Measurements from ENCODE around the gene TNIK.
A peak's percentile ranks its signal among the peaks of the same experiment; 100 is the strongest.

TNIK gene

DNA sequence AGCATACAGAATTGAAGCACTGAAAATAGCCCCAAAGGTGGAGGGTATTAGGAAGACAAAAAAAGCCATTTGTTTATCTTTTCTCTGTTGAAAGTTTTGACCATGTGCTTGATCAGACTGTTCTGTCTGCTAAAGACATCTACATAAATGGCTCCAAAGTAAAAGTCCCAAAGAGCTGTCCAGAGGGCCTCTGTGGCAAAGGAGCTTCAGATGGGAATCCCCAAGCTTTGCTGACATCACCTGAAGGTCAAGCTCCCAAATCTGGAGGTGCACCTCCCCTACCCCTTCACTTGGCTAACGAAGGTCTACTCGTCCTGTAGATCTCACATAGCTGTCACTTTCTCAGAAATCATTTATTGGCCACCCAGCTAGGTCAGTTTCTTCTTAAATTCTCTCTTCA is 239.1 kb downstream of the TNIK start:
- DNase-seq, result no peak

DNA sequence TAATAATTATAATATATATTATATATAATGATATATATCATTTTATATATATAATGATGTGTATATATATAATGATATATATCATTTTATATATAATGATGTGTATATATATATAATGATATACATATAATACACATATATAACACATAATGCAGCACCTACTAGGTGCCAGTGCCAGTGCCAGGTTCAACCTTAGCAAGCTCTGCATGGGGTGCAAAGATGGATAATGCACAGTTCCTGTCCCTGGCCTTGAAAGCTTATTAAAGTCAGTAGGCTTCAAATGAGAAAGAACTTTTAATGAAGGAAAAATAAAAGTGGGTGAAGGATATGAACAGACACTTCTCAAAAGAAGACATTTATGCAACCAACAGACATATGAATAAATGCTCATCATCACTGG is 240.9 kb downstream of the TNIK start:
- DNase-seq, result no peak

DNA sequence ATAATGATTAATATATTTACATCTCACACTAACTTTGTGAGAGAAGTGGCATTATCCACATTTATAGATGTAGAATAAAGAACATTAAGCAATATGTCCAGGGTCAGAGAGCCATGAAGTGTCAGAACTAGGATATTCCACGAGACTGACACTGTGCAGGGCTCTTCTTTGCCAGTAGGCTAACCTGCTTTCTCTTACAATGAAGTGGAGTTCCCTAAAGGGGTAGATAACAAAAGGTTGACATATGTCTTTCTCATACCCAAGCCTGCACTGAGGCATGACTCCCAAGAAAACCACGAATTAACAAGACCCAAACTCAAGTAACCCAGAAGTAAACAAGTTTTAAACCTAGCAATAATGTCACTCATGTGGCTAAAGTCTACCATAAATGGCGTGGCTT is 242.1 kb downstream of the TNIK start:
- no peak for DNase-seq

DNA sequence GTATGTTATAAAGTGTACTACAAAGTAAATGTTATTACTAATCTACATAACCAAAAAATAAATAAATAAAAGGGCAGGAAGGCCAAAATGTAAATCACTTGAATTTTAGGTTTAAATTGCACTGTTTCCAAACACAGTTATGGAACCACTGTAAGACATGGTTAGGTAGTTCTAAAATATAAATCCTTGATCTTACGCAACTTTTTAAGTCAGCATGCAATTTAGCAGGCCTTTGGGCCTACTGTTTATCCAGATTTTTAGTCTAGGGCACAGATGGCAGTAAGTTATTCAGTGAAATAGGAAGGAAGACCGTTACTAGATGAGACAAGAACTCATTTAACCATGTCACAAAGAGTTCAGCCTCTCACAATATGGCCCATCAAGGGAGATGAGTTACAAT is 246.3 kb downstream of the TNIK start:
- DNase-seq, result no peak

DNA sequence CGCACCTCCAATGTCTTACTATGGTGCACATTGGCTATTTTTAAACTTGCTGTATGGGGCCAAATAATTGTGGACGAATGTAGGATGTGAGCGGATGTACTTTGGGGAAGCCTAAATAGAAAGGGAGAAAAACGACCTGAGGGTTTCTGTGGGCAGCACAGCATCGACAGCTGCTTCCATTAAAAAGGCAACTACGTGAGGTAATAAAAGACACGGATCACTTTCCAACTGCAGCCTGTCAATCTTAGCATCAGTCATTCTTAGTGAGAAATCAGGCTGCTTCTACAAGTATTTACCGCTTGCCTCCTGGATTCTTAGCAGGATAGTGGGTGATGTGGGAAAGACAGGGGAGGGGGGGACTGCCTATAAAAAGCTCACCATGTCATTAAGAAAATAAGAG is 247.0 kb downstream of the TNIK start:
- DNase-seq, result no peak

DNA sequence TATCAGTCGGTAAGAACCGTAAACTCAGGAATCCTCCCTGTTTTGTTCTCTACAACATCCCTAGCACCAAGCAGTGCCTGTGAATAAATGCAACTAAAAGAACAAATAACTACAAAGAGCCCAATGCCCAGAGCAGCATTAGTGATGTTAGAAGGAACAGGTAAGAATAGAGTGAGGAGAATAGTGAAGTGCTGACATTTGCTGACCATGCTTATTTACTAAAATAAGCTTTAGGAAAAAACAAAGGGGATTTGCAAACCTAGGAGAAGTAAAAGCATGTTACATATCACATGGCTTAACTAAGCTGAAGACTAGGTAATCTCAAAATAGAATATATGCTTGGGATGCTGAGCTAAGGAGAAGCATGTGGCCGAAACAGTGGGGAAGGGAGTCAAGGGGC is 247.6 kb downstream of the TNIK start:
- DNase-seq, result no peak

DNA sequence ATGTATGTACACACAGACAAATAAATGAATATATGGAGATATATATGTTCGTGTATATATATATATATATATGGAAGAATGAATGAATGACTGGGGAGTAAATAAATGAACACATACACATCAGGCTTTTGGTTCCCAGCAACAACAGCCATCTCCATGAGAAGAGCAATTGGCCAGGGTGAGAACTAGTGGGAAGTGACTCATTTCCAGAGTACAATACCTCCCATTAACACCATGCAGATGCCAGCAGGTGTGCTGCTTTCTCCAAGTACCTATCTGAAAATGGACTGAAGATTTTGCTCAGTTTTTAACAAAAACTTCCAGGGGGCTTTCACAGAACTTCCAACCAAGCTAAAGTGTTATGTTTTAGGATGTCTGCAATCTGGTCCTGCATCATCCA is 253.9 kb downstream of the TNIK start:
- no peak for DNase-seq

DNA sequence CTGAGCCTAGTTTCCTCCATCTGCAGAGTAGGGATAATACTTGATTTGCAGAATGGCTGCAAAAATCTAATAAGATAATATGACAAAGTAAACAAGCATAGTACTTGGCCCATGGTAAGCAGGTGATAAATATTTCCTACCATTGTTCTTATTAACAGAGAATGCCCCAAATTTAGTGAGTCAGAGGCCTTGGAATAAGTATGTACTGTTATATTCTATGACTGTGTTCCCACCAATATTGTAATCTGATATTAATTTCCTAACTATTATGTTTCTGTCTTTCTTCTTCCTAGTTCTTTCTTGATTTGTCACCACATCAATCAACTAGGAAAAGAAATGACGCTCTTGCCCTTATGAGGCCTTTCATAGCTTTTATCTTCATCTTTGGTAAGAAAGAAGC is 255.3 kb downstream of the TNIK start:
- no peak for DNase-seq

DNA sequence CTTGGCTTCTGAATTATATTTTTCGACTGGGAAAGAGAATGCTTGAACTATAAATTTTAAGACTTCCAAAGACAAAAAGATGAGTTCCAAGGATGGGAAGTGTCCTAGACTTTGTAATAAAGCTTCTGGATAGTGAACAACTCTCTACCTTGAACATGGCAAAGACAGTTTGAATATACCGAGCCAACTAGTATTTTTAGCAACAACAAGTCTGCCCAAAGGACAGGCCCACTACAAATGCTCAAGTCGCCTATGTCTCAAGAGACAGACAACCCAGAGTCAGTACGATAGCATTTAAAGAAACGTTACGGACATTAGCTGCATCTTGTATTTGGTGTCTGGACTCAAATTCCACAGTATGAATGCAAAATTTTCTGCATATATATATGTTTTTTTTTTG is 258.4 kb downstream of the TNIK start:
- no peak for DNase-seq

DNA sequence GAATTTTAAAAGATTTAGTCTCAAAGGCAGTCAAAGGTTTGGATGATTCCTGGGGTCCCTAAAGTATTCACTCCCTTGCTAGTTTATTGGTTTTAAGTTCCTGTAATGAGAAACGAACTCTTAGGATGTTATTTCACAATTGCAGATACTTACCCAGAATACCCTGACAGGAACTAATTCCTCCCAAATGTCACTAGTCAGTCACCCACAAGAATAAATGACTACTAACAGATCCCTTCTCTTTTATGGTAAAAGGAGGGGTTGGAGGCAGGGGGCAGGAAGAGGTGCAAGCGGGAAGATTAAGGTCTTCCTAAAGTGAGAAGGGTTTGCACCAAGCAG is 259.5 kb downstream of the TNIK start:
- DNase-seq, result no peak

DNA sequence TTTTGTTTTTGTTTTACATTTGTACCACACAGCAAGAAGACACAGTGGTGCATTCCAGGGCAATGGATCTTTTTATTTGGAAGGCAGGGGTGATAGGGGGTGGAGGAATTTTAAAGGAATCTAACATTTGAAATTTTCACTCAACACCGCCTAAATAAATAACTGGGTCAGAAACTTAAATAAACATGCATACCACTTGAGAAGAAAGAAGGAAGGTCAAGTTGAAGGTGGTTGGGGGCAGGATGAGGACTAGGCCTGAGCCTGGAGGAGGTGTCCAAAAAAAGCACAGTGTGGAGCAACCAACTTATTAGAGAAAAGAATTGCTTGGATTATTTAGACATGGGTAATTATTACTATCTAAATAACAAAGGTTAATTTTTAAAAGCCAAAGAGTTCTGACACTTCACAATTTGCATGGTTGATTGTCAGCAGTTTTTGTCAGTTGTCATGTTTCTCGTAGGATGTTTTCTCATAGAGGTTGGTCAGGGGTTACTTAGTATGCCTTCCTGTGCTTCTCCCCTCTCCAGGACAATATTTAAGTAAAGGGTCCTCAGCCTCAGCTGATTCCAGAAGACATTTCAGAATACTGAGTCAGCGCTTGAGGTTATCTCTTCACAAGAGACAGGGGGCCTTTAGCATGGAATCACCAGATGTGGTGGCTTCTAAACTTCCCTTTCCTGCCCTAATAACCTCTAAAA is 260.0 kb downstream of the TNIK start:
- DNase-seq, result no peak

DNA sequence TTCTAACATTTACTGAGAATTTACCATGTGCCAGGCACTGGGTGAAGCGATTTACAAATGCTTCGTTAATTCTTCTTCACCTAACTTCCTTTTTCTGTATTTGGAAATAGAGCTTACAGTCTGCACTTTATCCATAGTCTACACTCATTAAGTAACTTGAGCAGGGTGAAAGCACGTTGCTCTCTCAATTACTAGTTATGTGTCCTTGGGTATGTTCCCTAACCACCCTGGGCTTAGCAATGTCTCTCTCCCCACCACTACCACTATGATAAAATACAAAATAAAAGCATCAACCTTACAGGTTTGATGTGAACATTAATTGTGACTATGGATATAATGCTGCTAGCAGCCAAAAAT is 260.8 kb downstream of the TNIK start:
- no peak for DNase-seq

DNA sequence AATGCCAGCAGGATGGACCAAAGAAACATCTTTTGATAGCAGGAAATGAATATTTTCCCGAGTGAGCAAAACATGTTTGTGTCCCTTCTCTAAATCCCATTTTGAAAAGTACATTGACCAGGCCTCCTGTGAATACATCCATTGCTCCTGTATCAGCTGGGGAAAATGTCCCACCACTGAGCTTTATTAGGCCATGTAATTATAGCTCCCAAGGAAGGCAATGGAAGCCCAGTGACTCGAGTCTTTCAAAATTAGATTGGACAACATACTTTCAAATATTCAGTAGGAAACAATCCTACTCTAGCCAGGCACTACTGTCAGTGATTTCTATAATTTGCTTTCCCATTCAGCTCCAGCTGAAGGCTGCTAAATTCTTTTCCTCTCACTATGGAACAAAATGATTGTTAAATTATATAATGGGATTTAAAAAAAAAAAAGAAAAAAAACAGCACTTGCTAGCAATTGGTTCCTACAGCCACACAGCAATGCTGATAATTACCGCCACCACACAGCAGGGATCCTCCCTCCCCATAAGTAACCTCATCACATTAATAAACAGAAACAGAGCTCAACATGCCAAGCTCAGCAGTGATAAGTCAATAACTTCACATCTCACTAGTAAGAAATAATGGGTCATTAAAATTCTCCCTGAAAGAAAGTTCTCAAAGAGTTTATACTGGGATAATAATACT is 261.3 kb downstream of the TNIK start:
- no peak for DNase-seq

DNA sequence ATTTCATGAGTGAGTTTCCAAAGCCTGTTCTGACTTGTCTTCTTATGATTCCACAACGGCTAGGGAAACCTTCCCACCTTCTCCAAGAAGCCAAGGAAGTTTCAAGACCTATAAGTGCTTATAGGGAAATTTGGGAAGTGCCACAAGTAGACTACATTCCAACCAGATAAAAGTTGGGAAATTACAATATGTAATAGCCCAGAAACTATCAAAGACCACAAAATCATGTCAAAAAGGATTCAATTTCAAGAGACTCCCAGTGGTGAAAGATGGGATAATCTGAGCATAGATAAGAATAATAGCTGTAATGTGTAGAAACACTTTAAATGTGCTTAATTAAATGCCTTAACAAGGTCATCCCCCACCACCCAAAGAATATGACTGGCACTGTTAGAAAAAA is 264.5 kb downstream of the TNIK start:
- DNase-seq, result no peak

DNA sequence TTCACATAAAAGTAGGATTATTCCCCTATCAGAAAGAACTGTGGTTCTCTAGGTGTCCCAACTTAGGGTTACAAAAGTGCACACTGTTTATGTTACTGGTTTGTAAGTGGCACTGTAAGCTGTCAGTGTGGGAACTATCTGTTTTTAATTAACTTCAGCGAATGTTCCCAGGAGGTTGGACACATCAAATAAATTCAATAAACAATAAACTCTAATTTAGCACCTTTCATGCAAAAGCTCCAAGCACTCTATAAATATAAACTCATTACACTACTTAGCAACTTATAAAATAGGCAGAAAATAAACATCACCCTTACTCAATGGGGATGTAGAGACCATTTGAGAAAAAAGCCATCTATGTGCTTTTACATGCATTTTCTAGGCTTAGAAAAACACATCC is 265.2 kb downstream of the TNIK start:
- no peak for DNase-seq

DNA sequence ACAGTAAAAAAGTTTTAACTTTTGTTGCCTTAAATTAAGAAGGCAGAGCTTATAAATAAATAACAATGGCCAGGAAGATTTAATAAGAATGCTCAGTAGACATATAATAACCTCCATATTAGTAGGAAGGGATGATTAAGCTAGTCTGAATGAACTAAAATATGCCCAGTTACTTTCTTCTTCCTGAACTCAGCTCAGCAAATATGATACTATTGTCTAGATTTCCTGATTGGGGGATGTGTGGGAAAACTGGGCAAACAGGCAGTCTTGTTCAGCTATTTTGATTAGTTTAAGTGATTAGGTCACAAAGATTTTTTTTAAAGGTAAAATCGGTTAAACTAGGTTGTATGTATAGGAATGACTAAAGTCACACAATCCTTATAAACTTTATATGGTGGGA is 266.5 kb downstream of the TNIK start:
- no peak for DNase-seq

DNA sequence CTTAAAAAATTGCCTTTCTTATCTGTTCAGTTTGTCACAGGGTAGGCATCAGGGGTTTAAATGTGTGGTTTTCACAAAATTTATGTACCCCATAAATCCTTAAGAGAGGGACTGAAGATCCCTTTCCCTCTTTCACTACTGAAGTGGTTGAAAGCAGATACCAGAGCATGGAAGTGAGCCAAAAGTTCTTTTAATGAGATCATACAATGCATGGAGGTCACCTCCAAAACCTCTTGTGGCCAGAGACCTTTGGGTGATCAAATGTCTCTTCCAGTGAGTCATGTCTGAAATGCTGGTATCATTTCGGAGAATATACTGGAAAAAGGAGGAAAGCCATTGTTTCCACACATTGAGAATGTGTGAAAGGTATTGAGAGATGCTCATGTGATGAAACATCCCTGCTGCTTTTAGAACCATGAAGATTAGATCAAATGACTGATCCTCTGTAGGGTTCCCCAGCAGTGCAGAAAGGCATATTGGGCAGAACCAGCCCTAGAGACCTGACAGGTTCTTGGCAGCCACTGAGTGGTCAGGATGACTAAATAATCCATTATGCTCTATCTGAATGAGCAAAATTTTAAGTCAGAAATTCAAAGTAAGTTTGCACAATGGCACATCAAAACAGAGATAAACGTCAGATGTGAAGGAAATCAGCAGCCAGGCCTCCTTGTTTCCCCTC is 267.9 kb downstream of the TNIK start:
- no peak for DNase-seq

DNA sequence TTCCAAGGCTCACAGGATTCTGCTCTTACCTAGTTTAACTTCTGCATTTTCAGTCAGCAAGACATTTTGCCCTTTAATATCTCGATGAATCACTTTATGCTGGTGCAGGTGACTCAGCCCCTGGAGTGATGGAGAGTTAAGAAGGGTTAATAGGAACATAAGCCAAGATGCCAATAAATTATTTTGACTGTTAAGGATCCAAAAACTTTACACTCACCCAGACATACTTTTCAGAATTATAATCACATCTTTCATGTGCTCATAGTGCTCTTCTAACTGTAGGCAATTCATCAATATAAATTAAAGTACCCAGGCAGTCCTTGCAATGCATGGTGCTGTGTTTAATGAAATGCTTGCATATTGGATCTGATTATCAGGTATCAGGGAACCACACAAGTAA is 269.5 kb downstream of the TNIK start:
- DNase-seq, result no peak

DNA sequence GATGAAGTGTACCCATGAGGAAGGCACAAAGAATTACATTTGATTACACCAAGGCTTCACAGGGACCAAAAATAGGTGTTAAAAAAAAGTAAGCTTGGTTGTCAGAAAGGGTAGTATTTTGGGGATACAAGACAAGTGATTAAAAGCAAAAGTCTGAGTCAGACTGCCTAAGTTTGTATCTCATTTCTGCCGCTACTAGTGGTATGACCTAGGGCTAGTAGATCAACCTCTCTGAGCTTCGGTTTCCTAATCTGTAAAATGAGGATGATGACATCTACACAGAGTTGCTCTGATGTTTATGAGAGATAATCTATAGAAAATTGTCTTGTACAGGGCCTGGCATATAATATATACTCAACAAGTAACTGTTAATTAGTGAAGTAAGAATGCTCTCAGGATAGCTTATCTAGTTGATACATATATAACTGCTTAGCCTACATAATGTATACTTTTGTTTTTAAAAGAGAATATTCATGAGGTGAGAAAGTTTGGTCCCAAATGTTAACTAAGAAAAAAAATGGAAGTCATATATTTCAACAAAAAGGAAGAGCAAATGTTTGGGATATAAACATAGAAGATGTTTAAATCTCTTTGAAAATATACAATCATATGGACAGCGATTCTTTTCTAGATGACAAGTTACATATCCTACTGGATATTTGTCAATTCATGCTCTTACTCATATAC is 270.7 kb downstream of the TNIK start:
- DNase-seq, result no peak

DNA sequence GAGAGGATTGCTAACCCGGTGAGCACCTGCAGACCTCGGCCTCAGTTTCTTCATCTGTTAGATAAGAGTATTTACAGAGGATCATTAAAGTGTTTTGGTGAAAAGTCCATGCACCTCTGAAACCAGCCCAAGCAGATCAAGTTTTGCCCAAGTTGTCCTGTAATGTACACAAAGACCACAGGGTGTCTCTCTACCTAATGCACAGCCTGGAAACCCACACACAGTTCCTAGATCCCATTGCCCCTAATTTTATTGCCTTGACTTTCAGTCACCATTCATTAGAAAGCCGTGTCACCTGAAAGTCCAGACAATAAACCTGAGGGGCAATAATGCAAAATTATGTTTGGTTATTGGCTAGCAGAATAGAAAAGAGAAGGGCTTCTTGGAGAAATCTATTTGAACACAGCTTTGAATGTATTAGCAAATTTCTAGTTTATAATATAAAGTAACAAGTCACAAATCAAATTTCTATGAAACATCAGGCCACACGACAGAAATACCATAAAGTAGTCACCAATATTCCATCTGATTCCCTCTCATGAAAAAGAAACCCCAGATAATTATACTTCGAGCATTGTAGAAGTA is 272.4 kb downstream of the TNIK start:
- DNase-seq, result peak; percentile 14

DNA sequence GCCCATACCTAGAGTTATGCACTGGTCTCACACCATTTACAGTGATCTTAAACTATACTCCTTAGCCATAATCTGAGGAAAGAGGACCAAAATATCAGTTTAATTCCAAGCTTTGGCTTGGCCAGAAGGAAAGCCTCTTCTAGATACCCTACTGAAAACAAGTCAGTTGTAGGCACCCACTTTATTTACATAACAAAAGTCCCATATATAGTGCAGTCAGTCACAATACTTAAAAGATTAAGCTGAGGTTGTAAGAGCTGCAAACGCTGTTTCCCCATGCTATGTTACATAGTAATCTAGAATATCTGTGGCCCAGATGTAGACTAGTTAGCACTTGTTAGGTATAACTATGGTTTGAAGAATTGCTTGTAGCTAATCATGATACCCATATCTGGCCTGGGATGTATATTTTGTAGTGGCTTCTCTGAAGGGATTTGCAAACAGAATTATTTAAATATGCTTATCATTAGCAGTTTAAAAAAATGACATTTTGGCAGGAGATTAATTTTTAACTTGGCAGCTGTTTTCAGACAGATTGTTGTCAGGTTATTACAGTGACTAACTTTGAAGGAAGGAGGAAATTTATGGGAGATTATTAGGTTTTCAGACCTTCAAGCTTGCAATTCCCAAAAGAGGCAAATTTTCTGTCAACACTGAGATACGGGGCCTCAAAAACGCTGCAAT is 273.2 kb downstream of the TNIK start:
- no peak for DNase-seq

DNA sequence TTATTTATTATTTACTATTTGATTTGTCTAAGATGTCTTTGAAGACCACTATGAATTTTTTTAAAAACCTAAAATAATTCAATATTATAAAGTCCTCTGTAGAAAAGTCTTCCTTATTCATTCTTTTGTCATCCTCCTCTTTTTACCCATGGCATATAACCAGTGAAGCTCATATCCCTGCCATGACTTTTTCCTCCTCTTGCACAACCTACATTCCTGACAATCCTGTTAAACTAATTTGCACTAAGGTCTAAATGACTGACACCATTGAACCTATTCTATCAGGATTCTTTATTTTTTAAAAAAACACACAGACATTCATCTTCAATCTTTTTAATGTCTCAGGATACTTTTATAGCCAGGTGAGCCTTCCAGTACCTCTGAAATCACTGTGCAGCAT is 273.8 kb downstream of the TNIK start:
- no peak for DNase-seq

DNA sequence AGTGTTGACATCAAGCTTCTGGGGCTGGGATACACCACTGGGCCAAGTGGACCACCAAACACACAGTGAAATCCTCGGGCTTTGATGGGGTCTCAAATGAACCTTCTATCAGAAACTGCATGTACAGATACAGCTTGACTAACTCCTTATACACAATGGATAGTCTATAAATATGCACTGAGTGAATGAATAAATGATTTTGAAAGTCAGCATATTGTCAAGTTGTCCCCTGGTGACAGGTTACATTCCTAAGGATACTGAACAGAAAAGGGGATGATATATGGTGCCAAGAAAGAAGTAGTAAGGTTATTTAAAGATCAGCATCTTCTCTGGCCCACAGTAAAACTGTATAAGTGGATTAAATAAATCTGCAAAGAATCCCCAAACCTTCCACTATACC is 274.2 kb downstream of the TNIK start:
- no peak for DNase-seq
